HG02973 (cell line): ENCODE results near the gene TUNAR.

Experiments used
- ATAC-seq: cut with Tn5 transposase; IDR thresholded peaks from one replicate; pipeline ENCODE4 v1.9.1; 2021; ENCODE audit warnings: moderate library complexity; ENCODE audit not compliant: unreplicated experiment

TUNAR gene

GRCh38 chr14:95871531-95871930, 5.1 kb upstream of the TUNAR start:
- ATAC-seq: no peak

GRCh38 chr14:95872777-95873176, 3.9 kb upstream of the TUNAR start:
- ATAC-seq: no peak

- ATAC-seq: no peak
These were observed 536 bp upstream of the TUNAR start for GRCh38 chr14:95875831-95876760.

- ATAC-seq: no peak
These were observed 1.0 kb downstream of the TUNAR start for GRCh38 chr14:95877633-95878032.

GRCh38 chr14:95884377-95884776, 7.7 kb downstream of the TUNAR start:
- no peak for ATAC-seq

- ATAC-seq: no peak
These were observed 8.6 kb downstream of the TUNAR start for GRCh38 chr14:95885278-95885677.

- no peak for ATAC-seq
These were observed 9.2 kb downstream of the TUNAR start for GRCh38 chr14:95885866-95886265.

- ATAC-seq: no peak
These were observed 9.9 kb downstream of the TUNAR start for GRCh38 chr14:95886366-95887056.

GRCh38 chr14:95887351-95887750, 10.7 kb downstream of the TUNAR start:
- ATAC-seq: no peak

GRCh38 chr14:95889236-95889979, 12.8 kb downstream of the TUNAR start:
- ATAC-seq: no peak

- no peak for ATAC-seq
These were observed 15.1 kb downstream of the TUNAR start for GRCh38 chr14:95891742-95892141.

- no peak for ATAC-seq
These were observed 15.5 kb downstream of the TUNAR start for GRCh38 chr14:95892142-95892541.

- no peak for ATAC-seq
These were observed 19.1 kb downstream of the TUNAR start for GRCh38 chr14:95895720-95896119.

GRCh38 chr14:95896498-95897135, 20.0 kb downstream of the TUNAR start:
- ATAC-seq: no peak

GRCh38 chr14:95897280-95897679, 20.6 kb downstream of the TUNAR start:
- no peak for ATAC-seq

GRCh38 chr14:95901054-95901453, 24.4 kb downstream of the TUNAR start:
- ATAC-seq: no peak

GRCh38 chr14:95902273-95902826, 25.7 kb downstream of the TUNAR start:
- ATAC-seq: no peak

GRCh38 chr14:95903165-95903564, 26.5 kb downstream of the TUNAR start:
- no peak for ATAC-seq

GRCh38 chr14:95903616-95904107, 27.0 kb downstream of the TUNAR start:
- ATAC-seq: no peak

GRCh38 chr14:95906591-95906990, 30.0 kb downstream of the TUNAR start:
- no peak for ATAC-seq
